GM19438 (cell line): Measurements from ENCODE around the gene BNIP3.
"Not testable (repeated sequence)": the region's sequence is repeated elsewhere in the genome, so short reads cannot be mapped to it uniquely, and the experiment has no call there.

Source experiments
- ATAC-seq: cut with Tn5 transposase; IDR thresholded peaks from one replicate; pipeline ENCODE4 v1.9.1; 2021; ENCODE audit warnings: low read depth; ENCODE audit not compliant: unreplicated experiment

Gene BNIP3

GRCh38 chr10:132002004-132002403 is 20.3 kb upstream of the BNIP3 start:
- no peak for ATAC-seq

- no peak for ATAC-seq
These were observed 19.7 kb upstream of the BNIP3 start for GRCh38 chr10:132001238-132001972.

- no peak for ATAC-seq
These were observed 17.3 kb upstream of the BNIP3 start for GRCh38 chr10:131998845-131999681.

GRCh38 chr10:131998050-131998844 is 16.5 kb upstream of the BNIP3 start:
- no peak for ATAC-seq

- ATAC-seq, result no peak
These were observed 15.8 kb upstream of the BNIP3 start for GRCh38 chr10:131997366-131998049.

- no peak for ATAC-seq
These were observed 15.0 kb upstream of the BNIP3 start for GRCh38 chr10:131996466-131997365.

GRCh38 chr10:131994435-131994834 is 12.7 kb upstream of the BNIP3 start:
- ATAC-seq, result no peak

- ATAC-seq, result no peak
These were observed 11.6 kb upstream of the BNIP3 start for GRCh38 chr10:131993275-131993674.

GRCh38 chr10:131991726-131992125 is 10.0 kb upstream of the BNIP3 start:
- no peak for ATAC-seq

GRCh38 chr10:131987786-131988185 is 6.1 kb upstream of the BNIP3 start:
- not testable (repeated sequence) for ATAC-seq

GRCh38 chr10:131987301-131987700 is 5.6 kb upstream of the BNIP3 start:
- not testable (repeated sequence) for ATAC-seq

GRCh38 chr10:131986851-131987250 is 5.1 kb upstream of the BNIP3 start:
- ATAC-seq, result not testable (repeated sequence)

- ATAC-seq, result no peak
These were observed 2.1 kb upstream of the BNIP3 start for GRCh38 chr10:131983780-131984179.

- ATAC-seq, result no peak
These were observed 1.1 kb upstream of the BNIP3 start for GRCh38 chr10:131982796-131983195.

- ATAC-seq, result peak; percentile 8
These were observed 548 bp upstream of the BNIP3 start for GRCh38 chr10:131982185-131982756.

- no peak for ATAC-seq
These were observed 828 bp downstream of the BNIP3 start for GRCh38 chr10:131980761-131981428.

- ATAC-seq, result no peak
These were observed 1.4 kb downstream of the BNIP3 start for GRCh38 chr10:131980321-131980720.

- ATAC-seq, result no peak
These were observed 1.9 kb downstream of the BNIP3 start for GRCh38 chr10:131979821-131980270.
